ENCODE data around the gene CCDC159.

The CCDC159 gene

GRCh38 chr19:11399667-11400066, 53.3 kb downstream of the CCDC159 start:
- DNase-seq = no peak

GRCh38 chr19:11400798-11401197, 54.5 kb downstream of the CCDC159 start:
- no peak for DNase-seq

- DNase-seq = no peak
These were observed 55.7 kb downstream of the CCDC159 start for GRCh38 chr19:11401808-11402543.

Measured in CD4-positive, alpha-beta T cell treated with Interleukin-17A for 4 hours (primary cell).